IMR-90 (cell line): ENCODE data around the gene NPAS2. TPM values are rescaled to one million over a fixed set of nuclear protein-coding genes. Genes with fewer than 3 reads are reported as not detected.
A peak's percentile ranks its signal among the peaks of the same experiment; 100 is the strongest.

Source experiments
- ATAC-seq: fragments of 200-7000 bp; cut with Tn5 transposase; 2 replicates; pipeline ENCODE4 v1.9.1; 2020; ENCODE audit warnings: low read depth, mild to moderate bottlenecking, moderate library complexity
- BruUV-seq: library from RNA; stranded (reverse); fragments of 400-500 nt; replicated peaks from 2 replicates; lab custom pipeline; 2021; lab: Mats Ljungman, UMichigan
- CTCF ChIA-PET: fragments of 300-600 bp; formaldehyde crosslinking; extraction: SDS; loops from one replicate; lab custom pipeline; 2021; ENCODE audit warnings: antibody characterized with exemption; lab: Yijun Ruan, JAX
- POLR2A ChIA-PET: fragments of 300-600 bp; sonication (Branson Sonifier 250); formaldehyde crosslinking; loops from one replicate; lab custom pipeline; 2022; ENCODE audit warnings: antibody characterized with exemption; ENCODE audit not compliant: unreplicated experiment; lab: Charles Lee
- DNase-seq: peaks from one replicate; pipeline ENCODE4 v3.0.0; 2013
- H2AFZ ChIP-seq: replicated peaks from 2 replicates; pipeline ENCODE3; 2013; ENCODE audit warnings: low read length, mild to moderate bottlenecking; ENCODE audit not compliant: poor library complexity
- H2AK5ac ChIP-seq: 2 replicates; pipeline ENCODE4 v1.6.1; 2013; ENCODE audit warnings: low read depth, low read length, inconsistent platforms
- H2AK9ac ChIP-seq: replicated peaks from 2 replicates; pipeline ENCODE3; 2013; ENCODE audit warnings: mild to moderate bottlenecking, low read depth, low read length, moderate library complexity; ENCODE audit not compliant: poor library complexity
- H2BK120ac ChIP-seq: 2 replicates; pipeline ENCODE4 v1.6.1; 2013; ENCODE audit warnings: low read depth, low read length, inconsistent platforms
- H2BK15ac ChIP-seq: 3 replicates; pipeline ENCODE4 v1.6.1; 2013; ENCODE audit warnings: low read depth, low read length, inconsistent platforms
- H2BK20ac ChIP-seq: 2 replicates; pipeline ENCODE4 v1.6.1; 2013; ENCODE audit warnings: low read depth, mild to moderate bottlenecking, inconsistent platforms, low read length, moderate library complexity
- H2BK5ac ChIP-seq: 2 replicates; pipeline ENCODE4 v1.6.1; 2013; ENCODE audit warnings: mild to moderate bottlenecking, low read depth, low read length, inconsistent platforms; ENCODE audit not compliant: poor library complexity, severe bottlenecking
- H3K14ac ChIP-seq: replicated peaks from 2 replicates; pipeline ENCODE4 v1.6.1; 2013; ENCODE audit warnings: low read depth, low read length, inconsistent platforms
- H3K18ac ChIP-seq: 2 replicates; pipeline ENCODE4 v1.6.1; 2013; ENCODE audit warnings: low read depth, low read length, control low read depth
- H3K23ac ChIP-seq: 2 replicates; pipeline ENCODE4 v1.6.1; 2013; ENCODE audit warnings: low read depth, low read length, inconsistent platforms
- H3K27ac ChIP-seq: 2 replicates; pipeline ENCODE4 v1.5.1; 2013; ENCODE audit warnings: mild to moderate bottlenecking, control low read depth, low read length; ENCODE audit not compliant: insufficient read depth
- H3K27me3 ChIP-seq: 2 replicates; pipeline ENCODE4 v1.6.1; 2013; ENCODE audit warnings: low read length; ENCODE audit not compliant: control insufficient read depth, insufficient read depth
- H3K36me3 ChIP-seq: 2 replicates; pipeline ENCODE4 v1.6.1; 2013; ENCODE audit warnings: low read length, mixed read lengths; ENCODE audit not compliant: control insufficient read depth, insufficient read depth
- H3K4ac ChIP-seq: 2 replicates; pipeline ENCODE4 v1.6.1; 2013; ENCODE audit warnings: low read depth, low read length, inconsistent platforms
- H3K4me1 ChIP-seq: 2 replicates; pipeline ENCODE4 v1.6.1; 2013; ENCODE audit warnings: low read length, mixed read lengths; ENCODE audit not compliant: control insufficient read depth, insufficient read depth
- H3K4me2 ChIP-seq: 2 replicates; pipeline ENCODE4 v1.6.1; 2013; ENCODE audit warnings: low read depth, mild to moderate bottlenecking, control low read depth, low read length, moderate library complexity
- H3K4me3 ChIP-seq: 2 replicates; pipeline ENCODE4 v1.5.1; 2013; ENCODE audit warnings: low read depth, mild to moderate bottlenecking, control low read depth, low read length, moderate library complexity; ENCODE audit not compliant: insufficient read depth
- H3K56ac ChIP-seq: 2 replicates; pipeline ENCODE4 v1.6.1; 2013; ENCODE audit warnings: low read length, inconsistent platforms; ENCODE audit not compliant: insufficient read depth; ENCODE audit errors: extremely low read depth
- H3K79me1 ChIP-seq, 2 experiments: 2 replicates each; pipeline ENCODE4 v1.6.1; 2013; ENCODE audit warnings: low read length in 2 of 2, inconsistent platforms in 1 of 2, low read depth in 1 of 2
- H3K9ac ChIP-seq: 2 replicates; pipeline ENCODE4 v1.6.1; 2013; ENCODE audit warnings: low read depth, low read length, control low read depth
- H3K9me1 ChIP-seq: 2 replicates; pipeline ENCODE4 v1.6.1; 2013; ENCODE audit warnings: low read length, inconsistent platforms; ENCODE audit not compliant: insufficient read depth
- H3K9me3 ChIP-seq: 2 replicates; pipeline ENCODE4 v1.6.1; 2013; ENCODE audit warnings: low read length; ENCODE audit not compliant: control insufficient read depth, insufficient read depth
- H4K20me1 ChIP-seq: 2 replicates; pipeline ENCODE4 v1.6.1; 2013; ENCODE audit warnings: low read length, inconsistent platforms; ENCODE audit not compliant: insufficient read depth
- H4K5ac ChIP-seq: 2 replicates; pipeline ENCODE4 v1.6.1; 2013; ENCODE audit warnings: mild to moderate bottlenecking, low read depth, low read length, control low read depth
- H4K8ac ChIP-seq, 2 experiments: 2 replicates each; pipeline ENCODE4 v1.6.1; 2013; ENCODE audit warnings: low read depth in 2 of 2, low read length in 2 of 2, control low read depth in 1 of 2, inconsistent platforms in 1 of 2
- H4K91ac ChIP-seq: 2 replicates; pipeline ENCODE4 v1.6.1; 2013; ENCODE audit warnings: low read depth, low read length, inconsistent platforms; ENCODE audit not compliant: insufficient read depth
- CEBPB ChIP-seq: IDR thresholded peaks from 2 replicates; pipeline ENCODE4 v1.6.1; 2012; ENCODE audit warnings: low read depth, low read length, improper control_type of control experiment
- MAZ ChIP-seq: IDR thresholded peaks from 2 replicates; pipeline ENCODE4 v1.6.1; 2012; ENCODE audit warnings: low read depth, mild to moderate bottlenecking, low read length, improper control_type of control experiment, moderate library complexity, borderline replicate concordance
- NFE2L2 ChIP-seq: fragments of 150-350 bp; IDR thresholded peaks from 2 replicates; pipeline ENCODE4 v1.6.1; 2016; ENCODE audit warnings: low read depth, mild to moderate bottlenecking, low read length
- POLR2A ChIP-seq: IDR thresholded peaks from 2 replicates; pipeline ENCODE4 v1.6.1; 2012; ENCODE audit warnings: mild to moderate bottlenecking, low read depth, low read length
- RCOR1 ChIP-seq: IDR thresholded peaks from 2 replicates; pipeline ENCODE4 v1.6.1; 2012; ENCODE audit warnings: mild to moderate bottlenecking, low read length, improper control_type of control experiment; ENCODE audit not compliant: insufficient replicate concordance
- RFX5 ChIP-seq: IDR thresholded peaks from 2 replicates; pipeline ENCODE4 v1.8.0; 2012; ENCODE audit warnings: low read depth, mild to moderate bottlenecking, low read length, moderate library complexity
- SMC3 ChIP-seq: fragments of 150-350 bp; IDR thresholded peaks from 2 replicates; pipeline ENCODE4 v1.6.1; 2016; ENCODE audit warnings: low read depth, mild to moderate bottlenecking, antibody characterized with exemption, low read length, moderate library complexity
- WGBS, 2 experiments: methylation state at CpG; one replicate each; pipeline versions ENCODE4 v1.1.5 to v1.1.7; 2013; ENCODE audit warnings: missing lambda C conversion rate in 2 of 2; ENCODE audit not compliant: insufficient read length in 1 of 2; ENCODE audit errors: extremely low coverage in 2 of 2; 5-methylcytosine and 5-hydroxymethylcytosine counted together
- dilution Hi-C: fragments of 300-500 bp; cut with HindIII; formaldehyde crosslinking; loops from one replicate; pipeline ENCODE4 v1.14.3; 2018; ENCODE audit warnings: low sequenced_read_pairs; ENCODE audit not compliant: unreplicated experiment
- in situ Hi-C: fragments of 300-500 bp; cut with MboI; formaldehyde crosslinking; loops from 3 replicates; pipeline ENCODE4 v1.14.3; 2019; ENCODE audit warnings: low sequenced_read_pairs, inconsistent platforms, mixed read lengths
- intact Hi-C: fragments of 100-400 bp; cut with micrococcal nuclease; formaldehyde crosslinking; loops from 2 replicates; pipeline ENCODE4 v1.10.0; 2022
- polyA plus RNA-seq, 3 experiments: library from polyadenylated mRNA; depleted of rRNA; stranded (reverse); fragments of >200 nt; gene quantifications; 2 replicates each; pipeline ENCODE4 v1.2.3, GENCODE V29; 2012; ENCODE audit warnings: low replicate concordance in 1 of 3
- total RNA-seq: library from RNA; depleted of rRNA; stranded (reverse); fragments of >200 nt; gene quantifications from 2 replicates; pipeline ENCODE4 v1.2.3, GENCODE V29; 2012
- TF ChIP-seq, protein P1 (sequence below): conservative IDR thresholded peaks from 2 replicates; pipeline ENCODE4 v1.5.1; 2012; ENCODE audit warnings: mild to moderate bottlenecking, low read depth, low read length, improper control_type of control experiment

The NPAS2 gene
- total and polyA plus RNA-seq, 2 of the 4 experiments (the other 2 are of a cell fraction), result 5.2 to 14.8 TPM

DNA sequence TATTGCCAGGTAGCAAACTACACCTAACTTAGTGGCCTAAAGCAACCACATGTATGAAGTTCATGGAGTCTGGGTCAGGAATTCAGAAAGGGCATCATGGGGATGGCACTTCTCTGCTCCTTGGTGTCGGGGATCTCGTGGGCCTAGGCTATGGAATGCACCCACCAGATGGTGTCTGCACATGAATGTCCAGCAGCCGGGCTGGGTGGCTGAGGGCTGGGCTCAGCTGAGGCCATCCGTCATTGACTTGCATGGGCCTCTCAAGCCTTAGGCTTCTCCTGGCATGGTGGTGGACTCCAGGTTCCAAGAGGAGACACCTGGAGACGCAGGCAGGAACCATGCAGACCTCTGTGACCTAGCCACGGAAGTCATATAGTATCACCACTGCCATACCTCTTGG is 156.1 kb downstream of the NPAS2 start:
- WGBS, 2 experiments, result 100% methylated on average over 1 of the region's 6 CpGs; no CpG with 5 or more reads in 1 of the 2 experiments
- no peak overlapping the region for H2AFZ ChIP-seq
- H3K18ac ChIP-seq, result no peak overlapping the region
- peaks cover 15% of the 10 kb centered on the region; the same call in 1 of the 2 replicates for H3K9me1 ChIP-seq
- H4K91ac ChIP-seq, result no peak overlapping the region
- no peaks in the 10 kb centered on the region for H3K79me1 ChIP-seq
- no peaks in the 10 kb centered on the region for H4K20me1 ChIP-seq
- H3K27ac ChIP-seq, result no peak overlapping the region
- H3K36me3 ChIP-seq, result peaks cover 27% of the 10 kb centered on the region
- H3K4ac ChIP-seq, result no peak overlapping the region
- H2BK120ac ChIP-seq, result no peak overlapping the region
- BruUV-seq, result no TSS peak
- H3K56ac ChIP-seq, result no peak overlapping the region
- H2AK5ac ChIP-seq, result 0 out of 2 replicates have a peak overlapping the region, but pooled peaks have one; percentile 4
- no peak for TF ChIP-seq RFX5
- TF ChIP-seq NFE2L2, result no peak
- TF ChIP-seq SMC3, result no peak
- no peak for TF ChIP-seq POLR2A
- TF ChIP-seq MAZ, result no peak
- TF ChIP-seq RCOR1, result no peak
- no peak for TF ChIP-seq CEBPB
- TF ChIP-seq, protein P1, sequence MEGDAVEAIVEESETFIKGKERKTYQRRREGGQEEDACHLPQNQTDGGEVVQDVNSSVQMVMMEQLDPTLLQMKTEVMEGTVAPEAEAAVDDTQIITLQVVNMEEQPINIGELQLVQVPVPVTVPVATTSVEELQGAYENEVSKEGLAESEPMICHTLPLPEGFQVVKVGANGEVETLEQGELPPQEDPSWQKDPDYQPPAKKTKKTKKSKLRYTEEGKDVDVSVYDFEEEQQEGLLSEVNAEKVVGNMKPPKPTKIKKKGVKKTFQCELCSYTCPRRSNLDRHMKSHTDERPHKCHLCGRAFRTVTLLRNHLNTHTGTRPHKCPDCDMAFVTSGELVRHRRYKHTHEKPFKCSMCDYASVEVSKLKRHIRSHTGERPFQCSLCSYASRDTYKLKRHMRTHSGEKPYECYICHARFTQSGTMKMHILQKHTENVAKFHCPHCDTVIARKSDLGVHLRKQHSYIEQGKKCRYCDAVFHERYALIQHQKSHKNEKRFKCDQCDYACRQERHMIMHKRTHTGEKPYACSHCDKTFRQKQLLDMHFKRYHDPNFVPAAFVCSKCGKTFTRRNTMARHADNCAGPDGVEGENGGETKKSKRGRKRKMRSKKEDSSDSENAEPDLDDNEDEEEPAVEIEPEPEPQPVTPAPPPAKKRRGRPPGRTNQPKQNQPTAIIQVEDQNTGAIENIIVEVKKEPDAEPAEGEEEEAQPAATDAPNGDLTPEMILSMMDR, result no peak
- intact Hi-C loops (no loop called here), dilution Hi-C loops (no loop called here), in situ Hi-C loops (no loop called here)
- H3K23ac ChIP-seq, result no peak overlapping the region
- H2BK15ac ChIP-seq, result no peak overlapping the region
- no peak overlapping the region for H3K14ac ChIP-seq
- ATAC-seq (no peak), DNase-seq (no peak)
- H3K4me2 ChIP-seq, result no peak overlapping the region
- H3K4me3 ChIP-seq, result no peak overlapping the region
- H3K27me3 ChIP-seq, result no peaks in the 10 kb centered on the region
- no peak overlapping the region for H3K9ac ChIP-seq
- H4K5ac ChIP-seq, result no peak overlapping the region
- CTCF ChIA-PET, result interaction anchor here (1.1 to 1.4 kb wide), 2 partner anchors 246 to 369 kb away, joined by 3 read pairs; no protein-coding TSS in a partner anchor
- H2AK9ac ChIP-seq, result peak overlapping the region; percentile 23
- POLR2A ChIA-PET, result no interaction called here
- no peak overlapping the region for H2BK20ac ChIP-seq
- no peaks in the 10 kb centered on the region for H3K9me3 ChIP-seq
- H2BK5ac ChIP-seq, result no peak overlapping the region
- no peak overlapping the region for H4K8ac ChIP-seq
- peaks cover 2% of the 10 kb centered on the region for H3K4me1 ChIP-seq
